Esophagus (tissue), 2 donors: ENCODE measurements around the gene KCNMA1. TPM values are rescaled to one million over a fixed set of nuclear protein-coding genes. Genes with fewer than 3 reads are reported as not detected.

ENCODE experiments used
- H3K27ac ChIP-seq, 2 donors: one replicate each; pipeline ENCODE4 v1.5.1; 2013; ENCODE audit warnings: low read depth in 2 of 2, mild to moderate bottlenecking in 2 of 2, inconsistent platforms in 1 of 2, low read length in 1 of 2, moderate library complexity in 1 of 2
- H3K27me3 ChIP-seq, 2 donors: one replicate each; pipeline ENCODE4 v1.6.1; 2013; ENCODE audit warnings: low read length in 2 of 2, control low read depth in 1 of 2, mild to moderate bottlenecking in 1 of 2; ENCODE audit not compliant: insufficient read depth in 2 of 2, control insufficient read depth in 1 of 2
- H3K36me3 ChIP-seq, 2 donors: one replicate each; pipeline ENCODE4 v1.6.1; 2013; ENCODE audit warnings: low read length in 1 of 2; ENCODE audit not compliant: control insufficient read depth in 2 of 2, insufficient read depth in 2 of 2
- H3K4me1 ChIP-seq, 2 donors: one replicate each; pipeline ENCODE4 v1.6.1; 2013; ENCODE audit warnings: low read length in 1 of 2; ENCODE audit not compliant: control insufficient read depth in 2 of 2, insufficient read depth in 2 of 2
- H3K4me3 ChIP-seq, 2 donors: one replicate each; pipeline ENCODE4 v1.5.1; 2013; ENCODE audit warnings: low read length in 2 of 2, mild to moderate bottlenecking in 2 of 2, low read depth in 1 of 2, moderate library complexity in 1 of 2
- H3K9me3 ChIP-seq, 2 donors: one replicate each; pipeline ENCODE4 v1.6.1; 2013; ENCODE audit warnings: mild to moderate bottlenecking in 2 of 2, low read depth in 1 of 2, low read length in 1 of 2, moderate library complexity in 1 of 2; ENCODE audit not compliant: control insufficient read depth in 2 of 2, insufficient read depth in 1 of 2
- WGBS, 2 donors: extraction: QIAGEN DNeasy Blood & Tissue Kit; methylation state at CpG; one replicate each; pipeline ENCODE4 v1.1.7; 2013; 5-methylcytosine and 5-hydroxymethylcytosine counted together
- polyA plus RNA-seq, 2 donors: library from polyadenylated mRNA; stranded (reverse); fragments of 200-250 nt; gene quantifications; one replicate each; pipeline ENCODE4 v1.2.3, GENCODE V29; 2013
- donor health status: healthy with polysubstance abuse.
- donor health status: Bipolar disorder and iron deficiency.

Gene KCNMA1
- polyA plus RNA-seq, 2 donors: 8.4 to 11.2 TPM

DNA sequence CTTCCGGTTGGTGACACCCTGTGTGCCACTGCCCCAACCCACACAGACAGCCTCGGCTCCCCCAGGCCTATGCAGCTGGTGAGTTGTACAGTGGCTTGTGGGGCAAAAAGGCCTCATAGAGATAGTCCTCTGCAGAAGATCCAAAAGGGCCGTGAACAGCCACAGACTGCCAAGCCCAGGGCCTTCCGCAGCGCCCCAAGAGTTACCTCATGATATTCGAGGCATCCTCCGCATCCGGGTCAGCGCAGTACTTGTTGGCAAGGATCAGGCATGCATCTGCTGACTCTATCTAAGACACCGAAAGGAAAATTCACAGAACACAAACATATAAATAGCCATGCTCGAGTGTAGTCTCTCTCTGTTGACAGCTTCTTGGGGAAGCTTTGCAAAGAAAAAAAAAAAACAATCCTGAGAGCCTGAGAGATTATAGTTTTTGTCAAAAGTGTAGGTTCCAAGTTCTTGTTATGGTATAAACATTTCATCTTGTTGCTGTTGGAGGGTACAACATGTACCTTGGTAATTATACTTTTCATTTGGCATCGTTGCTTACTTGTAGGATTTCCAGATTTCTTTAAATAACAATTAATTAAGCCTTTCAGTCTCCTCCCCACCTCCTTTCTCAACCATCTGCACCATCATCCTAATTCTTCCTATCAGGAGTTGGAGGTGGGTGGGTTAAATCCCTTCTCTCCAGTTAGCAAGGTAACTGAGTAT is 553.0 kb downstream of the KCNMA1 start:
- Histone ChIP-seq H3K4me3 (no peak overlapping the region), H3K27me3 (no peaks in the 10 kb centered on the region), H3K4me1 (peaks cover 0 to 3% of the 10 kb centered on the region in 2 donors), H3K9me3 (no peaks in the 10 kb centered on the region), H3K27ac (peak overlapping the region; percentile 55 to 83), H3K36me3 (no peaks in the 10 kb centered on the region)
- 69 to 71% methylated on average over 12 of the region's 12 CpGs for whole genome bisulfite sequencing, 2 donors

- Histone ChIP-seq H3K4me1 (peaks cover 0 to 3% of the 10 kb centered on the region in 2 donors), H3K27me3 (no peaks in the 10 kb centered on the region), H3K27ac (no peak overlapping the region), H3K4me3 (no peak overlapping the region), H3K36me3 (no peaks in the 10 kb centered on the region), H3K9me3 (no peaks in the 10 kb centered on the region)
- 60 to 64% methylated on average over 7 of the region's 7 CpGs for WGBS, 2 donors
Measured at GRCh38 chr10:77082601-77083252, 554.9 kb downstream of the KCNMA1 start.

DNA sequence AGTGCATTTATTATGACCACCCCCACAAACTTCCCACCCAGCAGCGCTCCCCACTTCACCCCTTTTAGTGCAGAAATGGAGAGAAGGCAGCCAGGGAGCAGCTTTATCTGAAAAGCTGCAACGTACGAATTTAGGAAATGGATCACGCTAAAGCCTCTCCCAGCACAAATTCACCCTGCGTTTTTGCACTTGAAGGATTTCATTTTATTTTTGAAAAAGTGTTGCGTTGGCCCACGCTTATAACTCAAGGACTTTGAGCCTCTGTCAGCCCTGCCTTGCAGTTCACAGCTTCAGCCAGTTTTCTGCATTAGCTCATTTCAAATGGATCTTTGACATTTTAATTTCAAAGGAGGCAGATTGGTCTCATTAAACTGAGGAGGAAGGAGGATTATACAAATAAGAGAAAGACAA is 556.1 kb downstream of the KCNMA1 start:
- Histone ChIP-seq H3K9me3 (no peaks in the 10 kb centered on the region), H3K27me3 (no peaks in the 10 kb centered on the region), H3K4me1 (peaks cover 0 to 3% of the 10 kb centered on the region in 2 donors), H3K36me3 (no peaks in the 10 kb centered on the region), H3K4me3 (no peak overlapping the region), H3K27ac (no peak overlapping the region)
- 76% methylated on average over 7 of the region's 7 CpGs for WGBS, 2 donors

- Histone ChIP-seq H3K36me3 (no peaks in the 10 kb centered on the region), H3K27ac (peak overlapping the region in 1 of 2 donors; percentile 38), H3K4me3 (no peak overlapping the region), H3K27me3 (no peaks in the 10 kb centered on the region), H3K4me1 (peaks cover 0 to 3% of the 10 kb centered on the region in 2 donors), H3K9me3 (no peaks in the 10 kb centered on the region)
- WGBS, 2 donors: 82 to 84% methylated on average over 6 of the region's 6 CpGs
Measured at GRCh38 chr10:77080361-77081027, 557.1 kb downstream of the KCNMA1 start.

- H3K27ac ChIP-seq: no peak overlapping the region
- no peaks in the 10 kb centered on the region for H3K36me3 ChIP-seq
- H3K27me3 ChIP-seq: no peaks in the 10 kb centered on the region
- no peak overlapping the region for H3K4me3 ChIP-seq
- H3K9me3 ChIP-seq: no peaks in the 10 kb centered on the region
- H3K4me1 ChIP-seq: peaks cover 0 to 3% of the 10 kb centered on the region in 2 donors
- 57 to 67% methylated on average over 3 of the region's 3 CpGs for WGBS, 2 donors
Measured at GRCh38 chr10:77079592-77080300, 557.9 kb downstream of the KCNMA1 start.

DNA sequence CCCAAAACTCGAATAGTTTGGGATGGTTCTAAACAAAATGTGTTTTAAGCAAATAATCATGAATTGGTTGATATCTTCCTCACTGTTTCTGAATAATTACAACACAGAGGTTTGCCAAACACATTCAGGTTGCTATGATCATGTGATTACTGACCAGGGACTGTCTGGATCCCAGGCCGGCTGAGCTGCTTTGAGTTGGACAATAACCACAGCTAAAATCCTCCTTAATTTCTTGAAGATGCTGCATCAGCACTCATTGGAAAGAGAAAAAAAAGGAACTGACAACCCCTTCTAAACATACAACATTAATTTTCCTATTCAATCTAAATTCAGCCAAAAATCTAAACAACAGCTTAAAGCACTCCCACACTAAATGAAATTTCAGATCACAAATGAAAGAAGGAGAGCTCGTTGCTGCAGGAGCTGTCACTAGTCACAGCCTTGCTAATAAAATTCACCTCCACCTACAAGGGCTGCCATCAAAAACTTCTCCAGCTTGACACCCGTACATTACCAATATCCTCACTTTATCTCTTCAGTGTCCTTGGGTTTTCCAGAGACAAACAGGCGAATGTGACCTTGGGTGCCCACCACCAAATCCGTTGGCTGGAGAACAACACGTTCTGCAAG is 560.2 kb downstream of the KCNMA1 start:
- H3K4me1 ChIP-seq: peaks cover 0 to 3% of the 10 kb centered on the region in 2 donors
- H3K27me3 ChIP-seq: no peaks in the 10 kb centered on the region
- H3K4me3 ChIP-seq: no peak overlapping the region
- H3K27ac ChIP-seq: no peak overlapping the region
- 74 to 75% methylated on average over 7 of the region's 7 CpGs for WGBS, 2 donors
- H3K36me3 ChIP-seq: no peaks in the 10 kb centered on the region
- H3K9me3 ChIP-seq: no peaks in the 10 kb centered on the region

DNA sequence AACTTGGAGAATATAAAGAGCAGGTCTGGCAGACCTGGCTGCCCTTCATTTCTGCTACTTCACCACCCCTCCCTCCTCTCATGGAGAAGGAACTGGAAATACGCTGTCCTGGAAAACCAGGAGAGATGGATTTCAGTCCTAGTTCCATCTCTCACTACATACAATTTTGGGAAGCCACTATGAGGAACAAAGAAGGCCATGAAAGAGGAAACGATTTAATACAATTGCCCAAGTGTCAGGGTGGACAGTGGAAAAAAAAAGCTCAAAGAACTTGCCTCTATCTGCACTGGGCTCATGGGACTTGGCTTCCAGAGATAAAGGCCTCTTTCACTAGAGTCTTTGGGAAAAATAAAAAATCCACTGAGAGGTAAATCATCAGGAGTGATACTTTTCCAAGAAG is 561.7 kb downstream of the KCNMA1 start:
- H3K27ac ChIP-seq: no peak overlapping the region
- peaks cover 0 to 3% of the 10 kb centered on the region in 2 donors for H3K4me1 ChIP-seq
- H3K9me3 ChIP-seq: no peaks in the 10 kb centered on the region
- H3K4me3 ChIP-seq: no peak overlapping the region
- WGBS, 2 donors: 84 to 85% methylated on average over 2 of the region's 2 CpGs
- H3K27me3 ChIP-seq: no peaks in the 10 kb centered on the region
- H3K36me3 ChIP-seq: no peaks in the 10 kb centered on the region

DNA sequence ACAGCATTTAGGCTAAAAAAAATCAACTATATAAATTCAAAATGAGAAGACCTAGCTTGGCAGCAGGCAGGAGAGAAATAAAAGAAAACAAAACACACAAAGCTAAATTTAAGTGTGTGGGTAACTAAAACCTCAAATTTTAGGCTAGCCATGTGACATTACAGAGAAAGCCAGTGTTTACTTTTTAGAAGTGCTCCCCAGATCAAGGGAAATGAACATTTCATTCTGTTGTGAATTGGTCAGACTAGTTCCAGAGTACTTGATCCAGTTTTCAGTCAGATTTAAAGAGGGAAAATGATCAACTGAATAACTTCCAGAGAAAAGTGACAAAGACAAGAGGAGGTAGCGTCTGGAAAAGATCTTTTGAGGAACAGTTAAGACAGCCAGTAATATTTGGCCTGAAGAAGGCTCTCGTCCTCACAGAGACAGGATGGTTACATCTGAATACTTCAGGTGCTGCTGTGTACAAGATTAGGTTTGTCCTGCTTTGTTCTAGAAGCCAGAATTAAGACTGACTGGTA is 563.4 kb downstream of the KCNMA1 start:
- H3K36me3 ChIP-seq: no peaks in the 10 kb centered on the region
- H3K27ac ChIP-seq: no peak overlapping the region
- 67 to 74% methylated on average over 2 of the region's 2 CpGs for WGBS, 2 donors
- H3K9me3 ChIP-seq: no peaks in the 10 kb centered on the region
- no peaks in the 10 kb centered on the region for H3K4me1 ChIP-seq
- no peaks in the 10 kb centered on the region for H3K27me3 ChIP-seq
- no peak overlapping the region for H3K4me3 ChIP-seq

- no peaks in the 10 kb centered on the region for H3K9me3 ChIP-seq
- no peaks in the 10 kb centered on the region for H3K27me3 ChIP-seq
- H3K4me1 ChIP-seq: no peaks in the 10 kb centered on the region
- WGBS, 2 donors: 92 to 95% methylated on average over 5 of the region's 5 CpGs
- no peak overlapping the region for H3K4me3 ChIP-seq
- no peaks in the 10 kb centered on the region for H3K36me3 ChIP-seq
- no peak overlapping the region for H3K27ac ChIP-seq
Measured at GRCh38 chr10:77073663-77073960, 564.0 kb downstream of the KCNMA1 start.
